GM18861 (cell line): ENCODE data around the gene HDAC8.
"Not testable (repeated sequence)": the region's sequence is repeated elsewhere in the genome, so short reads cannot be mapped to it uniquely, and the experiment has no call there.

Experiments
- ATAC-seq: cut with Tn5 transposase; IDR thresholded peaks from one replicate; pipeline ENCODE4 v1.9.1; 2021; ENCODE audit not compliant: unreplicated experiment

The HDAC8 gene

DNA sequence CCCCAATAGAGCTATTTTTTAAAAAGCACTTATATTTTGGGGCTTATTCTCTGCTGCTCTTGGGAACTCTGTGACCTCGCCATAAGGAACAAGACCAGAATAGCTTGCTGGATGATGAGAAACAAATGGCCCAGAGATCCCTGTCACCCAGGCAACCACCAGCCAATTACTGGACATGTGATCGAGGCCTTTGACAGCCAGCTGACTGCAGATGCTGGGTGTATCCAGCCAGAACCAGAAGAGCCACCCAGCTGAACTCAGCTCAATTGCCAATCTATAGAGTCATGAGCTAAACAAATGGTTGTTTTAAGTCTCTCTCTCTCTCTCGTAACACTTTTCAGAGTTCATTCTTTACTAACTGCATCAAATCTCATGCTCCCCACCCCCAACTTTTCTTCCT, 242.5 kb downstream of the HDAC8 start:
- no peak for ATAC-seq

DNA sequence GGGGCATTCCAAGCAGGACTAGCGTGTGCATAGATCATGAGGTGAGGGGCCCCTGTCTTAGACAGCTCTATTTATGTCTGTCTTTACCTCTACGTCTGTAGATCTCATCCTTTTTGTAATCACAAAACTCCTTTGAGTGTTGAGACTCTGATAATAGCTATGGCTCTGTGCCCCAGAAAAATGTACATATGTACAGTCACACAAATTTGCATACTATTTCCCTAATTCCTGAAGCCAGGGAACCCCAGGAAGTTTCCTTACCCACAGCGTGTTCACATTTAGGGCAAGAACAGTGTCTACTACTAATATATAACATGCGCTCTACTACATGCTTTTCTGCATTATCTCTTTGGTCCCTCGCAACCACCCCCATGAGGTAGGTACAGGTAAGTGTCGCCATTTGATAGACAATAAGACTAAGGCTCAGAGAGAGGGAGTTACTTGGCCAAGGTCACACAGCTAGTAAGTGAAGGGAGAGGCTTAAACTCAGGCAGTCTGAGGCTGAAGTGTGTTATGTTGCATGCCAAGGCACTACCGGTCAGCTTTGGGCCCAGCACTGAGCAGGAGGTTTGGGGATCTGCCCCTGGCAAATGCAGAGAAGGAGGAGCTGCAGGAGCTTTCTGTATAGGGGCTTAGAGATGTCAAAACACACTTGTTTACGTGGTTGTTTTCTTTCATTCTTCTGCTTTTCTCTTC, 245.9 kb downstream of the HDAC8 start:
- ATAC-seq = no peak

DNA sequence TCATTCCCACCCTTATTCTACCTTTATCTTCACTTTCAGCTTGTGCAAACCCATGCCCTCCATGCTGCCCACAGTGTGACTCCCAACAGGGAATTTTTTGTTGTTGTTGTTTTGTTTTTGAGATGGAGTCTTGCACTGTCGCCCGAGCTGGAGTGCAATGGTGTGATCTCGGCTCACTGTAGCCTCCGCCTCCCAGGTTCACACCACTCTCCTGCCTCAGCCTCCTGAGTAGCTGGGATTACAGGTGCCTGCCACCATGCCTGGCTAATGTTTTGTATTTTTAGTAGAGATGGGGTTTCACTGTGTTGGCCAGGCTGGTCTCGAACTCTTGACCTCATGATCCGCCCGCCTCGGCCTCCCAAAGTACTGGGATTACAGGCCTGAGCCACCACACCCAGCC, 253.0 kb downstream of the HDAC8 start:
- not testable (repeated sequence) for ATAC-seq

DNA sequence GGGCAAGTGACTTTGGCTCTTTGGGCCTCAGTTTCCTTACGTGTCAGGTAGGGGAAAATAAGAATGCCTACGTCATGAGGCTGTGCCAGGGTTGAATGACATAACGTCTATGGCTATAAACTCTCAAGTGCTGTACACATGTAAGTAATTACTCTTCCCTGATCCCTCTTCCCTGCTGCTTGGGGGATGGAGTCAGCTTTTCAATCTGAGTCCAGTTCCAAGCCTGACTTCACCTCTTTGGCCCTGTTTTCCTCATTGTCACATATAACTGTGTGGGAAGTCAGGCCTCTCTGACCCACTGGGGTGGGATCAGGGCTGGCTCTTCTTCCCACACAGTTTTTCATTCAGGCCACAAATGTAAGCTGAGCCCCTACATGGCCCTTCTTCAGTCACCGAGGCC, 255.5 kb downstream of the HDAC8 start:
- no peak for ATAC-seq

DNA sequence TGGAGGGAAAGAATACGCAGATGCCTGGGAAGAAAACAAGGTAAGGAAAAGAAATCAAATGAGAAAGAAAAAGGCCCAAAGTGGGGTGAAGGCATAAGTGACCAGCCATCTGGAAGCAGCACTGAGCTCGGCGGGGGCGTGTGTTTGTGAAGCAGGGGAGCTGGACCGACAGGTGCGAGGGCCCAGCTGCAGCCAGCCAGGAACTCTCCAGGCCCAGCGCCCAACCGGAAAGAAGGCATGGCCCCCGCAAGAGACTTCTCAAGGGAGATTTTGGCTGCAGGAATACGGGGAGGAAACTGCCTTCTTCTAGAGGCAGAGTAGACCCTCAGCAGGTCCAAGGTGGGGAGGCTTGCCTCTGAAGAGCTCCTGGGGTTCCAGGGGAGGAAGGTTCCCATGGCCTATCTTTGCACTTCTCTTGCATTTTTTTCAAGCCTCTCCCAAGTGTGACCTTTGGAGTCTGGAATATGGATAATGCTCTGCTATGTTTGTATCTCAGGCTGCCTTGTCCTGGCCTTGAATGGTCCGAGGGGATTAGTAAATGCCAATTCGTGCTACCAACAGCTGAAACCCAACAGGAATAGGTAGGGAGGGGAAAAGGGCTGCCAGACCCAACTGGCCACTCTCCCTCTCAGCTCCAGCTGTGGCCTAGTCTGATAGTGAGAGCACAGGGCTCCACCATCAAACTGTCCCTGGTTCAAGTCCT, 256.1 kb downstream of the HDAC8 start:
- ATAC-seq = no peak

DNA sequence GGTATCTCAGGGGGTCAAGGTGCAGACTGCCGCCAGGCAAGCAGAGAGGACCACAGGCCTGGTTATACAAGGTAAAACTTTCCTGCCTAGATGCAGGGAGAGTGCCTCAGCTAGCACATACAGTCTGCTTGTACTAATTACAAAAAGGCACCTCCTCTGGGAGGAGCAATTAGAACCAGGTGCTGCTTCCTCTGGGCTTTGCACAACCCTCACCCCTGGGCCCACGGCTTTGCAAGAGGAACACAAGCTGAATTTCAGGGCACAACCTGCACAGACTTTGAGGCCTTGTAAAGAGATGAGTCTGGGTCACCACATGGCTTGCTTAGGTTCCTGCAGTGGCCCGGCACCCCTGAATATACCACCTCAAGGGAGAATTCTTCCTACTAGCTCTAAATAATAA, 257.8 kb downstream of the HDAC8 start:
- ATAC-seq = no peak

DNA sequence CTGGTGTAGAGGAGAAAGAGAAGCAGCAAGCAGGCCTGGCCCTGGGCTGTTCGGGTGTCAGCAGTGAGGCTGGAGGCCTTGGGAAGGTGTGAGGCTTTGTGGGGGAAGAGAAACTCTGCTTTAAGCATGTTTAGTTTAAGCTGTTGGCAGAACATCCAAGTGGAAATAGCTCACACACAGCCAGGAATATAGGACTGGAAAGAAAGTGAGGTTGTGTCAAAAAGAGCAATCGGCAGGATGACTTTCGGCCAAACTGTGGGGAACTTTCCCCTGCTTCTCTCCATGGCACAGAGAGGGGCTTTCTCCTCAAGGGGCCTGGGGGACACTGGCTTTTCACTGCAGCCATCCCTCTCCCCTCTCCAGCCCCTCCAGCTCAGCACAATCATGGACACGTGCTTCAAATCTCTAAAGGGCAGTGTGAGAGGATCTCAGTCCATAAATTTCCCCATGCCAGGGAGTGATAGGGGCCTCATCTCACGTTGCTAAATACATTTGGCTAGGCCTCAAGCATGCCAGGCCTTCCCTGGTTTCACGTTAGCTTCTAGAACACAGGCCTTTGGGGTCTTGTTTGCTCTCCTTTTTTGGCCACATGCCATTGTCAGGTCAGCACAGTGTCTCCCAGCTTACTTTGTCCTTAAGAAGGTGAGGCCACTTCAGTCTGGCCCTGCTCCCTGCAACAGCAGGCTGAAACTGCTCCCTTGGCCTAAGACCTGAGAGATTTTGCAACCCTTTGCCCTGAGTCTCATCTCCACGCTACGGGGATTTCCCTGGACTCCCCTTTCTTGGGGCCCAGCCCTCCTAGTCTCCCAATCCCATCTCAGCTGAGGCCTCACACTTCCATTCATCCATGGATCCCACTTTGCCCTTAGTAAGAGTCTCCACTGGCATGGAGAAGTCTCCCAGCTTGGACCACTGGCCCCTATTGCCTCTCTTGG, 258.7 kb downstream of the HDAC8 start:
- no peak for ATAC-seq

DNA sequence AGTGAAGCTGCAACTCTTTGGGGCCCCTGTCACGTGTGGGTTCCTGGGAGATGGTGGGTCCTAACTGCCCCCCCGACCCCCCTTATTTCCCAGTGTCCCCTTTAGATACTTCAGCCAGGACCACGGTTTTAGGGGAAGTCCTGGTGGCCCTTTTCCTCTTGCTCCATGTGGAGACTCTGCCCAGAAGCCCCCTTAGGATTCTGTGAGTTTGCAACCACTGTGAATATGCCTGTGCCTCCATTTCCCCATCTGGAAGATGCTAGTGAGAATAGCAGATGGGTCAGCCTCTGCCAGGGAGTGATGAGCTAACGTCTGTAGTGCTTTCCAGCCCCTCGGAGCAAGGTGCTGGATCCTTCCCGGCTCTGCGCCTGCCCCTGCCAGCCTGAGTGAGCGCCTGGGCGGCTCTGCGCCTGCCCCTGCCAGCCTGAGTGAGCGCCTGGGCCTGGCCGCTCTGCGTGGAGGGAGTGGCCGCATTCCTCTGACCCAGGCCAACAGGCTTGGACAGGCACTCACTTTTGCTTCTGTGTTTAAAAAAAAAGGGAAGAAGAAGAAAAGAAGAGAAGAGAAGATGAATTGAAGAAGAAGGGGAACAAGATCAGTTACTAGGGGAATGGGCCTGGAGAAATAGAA, 260.2 kb downstream of the HDAC8 start:
- no peak for ATAC-seq

DNA sequence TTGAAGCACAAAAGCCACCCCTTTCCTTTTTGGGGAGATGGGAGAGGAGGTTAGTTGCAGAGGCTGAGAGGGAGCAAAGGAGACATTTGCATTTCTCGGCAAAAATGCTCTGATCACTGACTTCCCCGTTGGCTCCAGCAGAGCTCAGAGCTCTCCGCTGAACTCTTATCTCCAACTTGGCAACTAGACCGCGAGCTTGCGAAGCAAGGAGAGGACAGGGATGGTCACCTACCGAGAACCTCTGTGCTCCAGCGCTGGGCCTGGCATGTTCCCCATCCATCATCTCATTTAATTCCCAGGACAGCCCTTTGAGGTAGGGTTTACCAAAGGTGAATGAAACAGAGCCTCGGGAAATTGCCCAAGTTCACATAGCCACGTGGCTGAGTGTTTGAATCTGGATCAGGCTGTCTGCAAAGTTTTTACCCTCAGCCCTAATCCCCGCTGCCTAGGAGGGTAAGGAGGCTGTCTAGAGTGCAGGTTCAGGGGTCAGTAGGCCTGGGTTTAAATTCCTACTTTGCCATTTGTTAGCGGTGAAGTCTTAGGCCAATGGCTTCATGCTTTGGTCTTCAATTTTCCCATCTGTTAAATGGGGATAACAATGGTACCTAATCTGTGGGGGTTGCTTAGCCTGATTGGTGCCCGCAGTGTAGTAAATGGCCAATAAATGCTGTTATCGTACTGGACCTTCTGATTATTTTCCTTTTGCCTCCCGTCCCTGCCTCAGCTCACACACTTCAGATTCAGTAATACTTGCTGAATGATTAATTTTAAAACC, 263.2 kb downstream of the HDAC8 start:
- no peak for ATAC-seq

DNA sequence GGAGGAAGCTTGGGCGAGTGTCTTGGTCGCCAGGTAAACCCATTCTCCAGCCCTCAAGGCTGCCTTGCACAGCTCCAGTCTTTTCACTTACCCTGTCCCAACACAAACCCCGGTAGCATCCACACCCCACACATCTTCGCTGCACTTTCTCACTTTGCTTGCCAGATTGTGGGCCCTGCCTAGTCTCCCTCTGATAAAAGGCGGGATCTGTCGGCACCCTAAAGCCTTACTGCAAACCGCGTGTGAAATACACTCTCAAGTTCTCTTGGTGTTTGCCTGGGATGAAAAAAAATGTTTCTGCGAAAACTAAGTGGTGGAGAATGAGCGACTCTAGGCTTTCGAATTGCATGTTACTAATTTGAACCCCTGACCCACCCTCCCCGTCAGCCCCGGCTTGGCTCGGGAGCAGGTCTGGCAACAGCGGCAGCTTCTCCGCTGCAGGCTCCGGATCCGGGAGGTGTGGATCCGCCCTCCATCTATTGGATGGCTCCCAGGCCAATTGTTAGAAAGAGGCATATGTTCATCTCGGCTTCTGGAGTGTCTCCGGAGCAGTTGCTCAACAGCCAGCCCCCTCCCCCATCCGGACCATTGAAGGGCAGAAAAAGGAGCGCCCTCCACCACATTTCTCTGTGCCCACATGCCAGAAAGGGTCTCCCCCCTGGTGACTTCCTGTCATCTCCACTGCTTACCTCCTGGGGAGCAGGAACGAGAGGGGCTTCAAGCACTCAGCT, 263.9 kb downstream of the HDAC8 start:
- no peak for ATAC-seq

DNA sequence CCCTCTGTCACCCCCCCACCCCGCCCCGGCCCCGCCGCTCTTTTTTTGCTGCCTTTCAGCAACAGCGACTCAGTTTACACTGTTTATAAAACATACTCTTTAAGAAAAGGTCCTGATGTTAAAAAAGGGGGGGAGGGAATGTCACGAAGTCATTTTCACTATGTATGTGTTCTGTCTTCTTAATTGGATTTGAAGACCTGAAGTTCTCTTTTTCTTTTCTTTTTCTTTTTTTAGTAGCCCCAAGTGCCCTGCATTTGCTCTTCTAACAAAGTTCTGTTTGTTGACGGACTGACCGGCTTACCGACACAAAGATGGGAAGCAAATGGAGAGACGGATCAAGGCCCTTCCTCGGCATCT, 264.5 kb downstream of the HDAC8 start:
- ATAC-seq = no peak

DNA sequence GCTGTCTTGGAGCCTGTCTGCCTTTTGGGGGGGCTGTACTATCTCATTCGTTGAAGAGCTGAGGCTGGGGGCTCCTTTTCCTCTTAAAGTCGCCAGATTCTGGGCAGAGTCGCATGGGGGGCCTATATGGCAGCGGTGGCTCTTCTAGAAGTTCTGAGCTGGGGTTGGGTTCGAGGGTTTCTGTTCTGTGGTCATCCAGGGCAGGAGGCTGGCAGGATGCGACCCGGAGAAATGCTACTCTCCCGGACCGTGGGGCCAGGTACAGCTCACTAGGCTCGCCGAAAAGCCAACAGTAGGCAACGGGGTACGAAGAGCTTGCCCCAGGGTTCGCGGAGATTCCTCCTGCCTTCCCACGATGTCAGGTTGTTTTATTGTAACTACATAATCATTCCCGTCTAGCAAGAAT, 265.0 kb downstream of the HDAC8 start:
- no peak for ATAC-seq

DNA sequence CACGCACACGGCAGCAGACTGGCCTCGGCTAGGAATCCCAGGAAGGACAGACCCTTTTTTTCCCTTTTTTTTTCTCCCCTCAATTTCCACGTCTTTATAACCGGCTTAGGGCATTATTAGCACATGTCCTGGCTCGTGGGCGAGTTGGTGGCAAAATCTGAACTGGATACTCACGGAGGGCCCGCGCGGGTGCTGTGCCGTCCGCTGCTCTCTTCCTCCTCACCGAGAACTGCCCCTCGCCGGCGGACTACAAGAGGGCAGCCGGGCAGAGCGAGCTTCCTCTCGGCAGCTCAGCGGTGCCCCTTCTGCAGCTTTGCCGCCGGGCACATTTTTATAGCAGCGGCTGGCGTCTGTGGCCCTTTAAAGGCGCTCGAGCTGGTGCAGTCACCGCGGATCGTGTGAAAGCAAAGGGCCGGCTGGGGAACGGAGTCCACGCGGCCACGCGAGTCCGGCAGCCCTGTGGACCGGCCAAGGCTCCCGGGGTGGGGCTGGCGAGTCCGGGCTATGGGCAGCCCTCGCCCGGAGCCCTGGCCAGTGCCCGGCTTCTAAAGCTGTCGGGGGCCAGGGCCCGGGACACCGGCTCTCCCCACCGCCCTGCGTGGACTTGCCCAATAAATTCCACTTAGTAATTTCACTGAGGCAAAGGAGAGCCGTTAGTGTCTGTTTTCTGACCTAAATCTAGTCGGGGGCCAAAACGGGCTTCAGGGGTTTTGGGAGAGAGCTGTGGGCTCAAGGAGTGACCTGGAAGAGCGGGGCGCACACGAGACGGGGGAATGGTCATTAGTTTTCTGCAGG, 265.6 kb downstream of the HDAC8 start:
- no peak for ATAC-seq

DNA sequence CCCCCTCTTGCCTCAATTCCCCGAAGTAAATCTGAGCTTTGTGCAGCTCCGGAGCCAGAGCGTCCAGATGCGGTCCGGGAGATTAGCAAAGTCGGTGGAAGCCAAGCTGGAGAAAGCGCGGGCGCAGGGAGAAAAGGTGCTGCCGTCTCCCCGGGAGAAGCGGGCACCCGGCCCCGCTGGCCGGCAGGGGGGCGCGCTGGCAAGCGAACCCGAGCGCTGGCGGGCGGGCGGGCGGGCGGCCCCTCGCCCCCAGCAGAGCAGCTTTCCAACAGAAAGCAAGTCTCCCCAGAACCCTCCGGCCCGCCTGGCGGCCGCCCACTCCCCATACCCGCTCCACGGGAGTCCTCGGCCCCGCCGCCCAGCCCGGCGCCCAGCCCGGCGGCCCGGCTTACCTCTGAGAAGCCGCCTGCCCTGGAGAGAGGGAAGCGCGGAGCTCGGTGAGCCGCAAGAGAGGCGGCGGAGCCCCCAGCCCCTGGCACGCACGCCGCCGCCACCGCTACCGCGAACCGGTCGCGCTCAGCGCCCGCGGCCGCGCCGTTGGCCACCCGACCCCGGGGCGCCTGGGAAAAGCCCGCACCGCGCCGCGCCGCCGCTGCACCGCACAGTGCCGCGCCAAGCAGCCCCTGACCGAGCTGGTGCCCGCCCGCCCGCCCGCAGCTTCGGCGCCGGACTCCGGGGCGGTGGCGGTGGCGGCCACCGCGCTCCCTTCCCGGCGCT, 266.4 kb downstream of the HDAC8 start:
- no peak for ATAC-seq

DNA sequence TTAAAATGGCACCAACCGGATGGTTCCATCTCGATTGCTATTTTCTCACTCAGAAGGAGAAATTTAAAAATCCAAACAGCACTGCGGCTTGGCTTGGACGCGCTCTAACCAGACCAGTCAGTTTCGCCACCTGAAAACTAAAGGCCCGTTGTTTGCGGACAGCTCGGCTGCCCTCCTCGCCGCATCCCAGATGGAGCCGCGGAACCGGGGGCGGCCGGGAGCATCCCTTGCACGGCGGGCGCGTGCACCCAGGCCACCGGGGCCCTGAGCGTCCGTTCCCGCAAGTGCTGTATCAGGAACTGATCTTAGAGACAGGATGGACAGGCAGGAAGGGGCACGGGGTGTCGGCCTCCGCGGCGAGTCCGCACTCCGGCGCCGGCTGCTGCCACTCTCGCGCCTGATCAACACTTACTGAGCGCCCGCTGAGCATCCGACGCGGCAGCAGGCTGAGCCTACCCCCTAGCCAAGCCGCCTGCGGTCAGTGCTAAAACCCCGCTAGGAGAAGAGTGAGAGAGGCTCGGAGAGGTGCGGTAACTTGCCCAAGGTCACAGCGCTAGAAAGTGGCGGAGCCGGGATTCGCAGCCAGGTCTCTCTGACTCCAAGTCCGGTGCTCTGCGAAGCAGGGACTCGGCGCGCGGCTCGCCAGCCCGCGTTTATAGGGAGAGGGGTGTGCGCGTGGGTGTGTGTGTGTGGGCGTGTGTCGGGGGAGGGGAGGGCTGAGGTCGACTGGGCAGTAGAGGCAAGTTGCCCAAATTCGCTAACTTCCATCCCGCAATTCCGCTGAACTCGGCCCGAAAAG, 267.2 kb downstream of the HDAC8 start, which contains the start of gene CITED1:
TSS of gene CITED1 (minus strand) at position 629 of the 799 bp plus-strand sequence. CDS start 3,045 bp downstream, outside the sequence.
- no peak for ATAC-seq

DNA sequence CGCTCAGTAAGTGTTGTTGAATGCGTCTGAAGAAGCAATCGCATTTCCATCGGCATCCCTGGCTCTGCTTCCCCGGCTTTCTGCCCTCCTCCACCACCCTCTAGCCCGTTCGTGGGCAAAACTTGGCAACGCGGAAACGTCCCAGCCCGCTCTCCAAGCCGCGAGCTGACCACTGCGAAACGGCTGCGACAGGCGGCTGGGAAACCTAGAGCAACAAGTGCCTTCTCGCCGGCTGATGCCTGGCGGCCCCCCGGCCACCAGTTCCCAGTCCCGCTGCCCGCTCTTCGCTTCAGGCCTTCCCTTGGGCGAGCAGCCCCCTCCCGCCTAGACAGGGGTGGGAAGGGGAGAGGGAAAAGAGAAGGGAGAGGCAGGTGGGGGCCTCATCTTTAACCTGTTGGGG, 267.8 kb downstream of the HDAC8 start:
- no peak for ATAC-seq

DNA sequence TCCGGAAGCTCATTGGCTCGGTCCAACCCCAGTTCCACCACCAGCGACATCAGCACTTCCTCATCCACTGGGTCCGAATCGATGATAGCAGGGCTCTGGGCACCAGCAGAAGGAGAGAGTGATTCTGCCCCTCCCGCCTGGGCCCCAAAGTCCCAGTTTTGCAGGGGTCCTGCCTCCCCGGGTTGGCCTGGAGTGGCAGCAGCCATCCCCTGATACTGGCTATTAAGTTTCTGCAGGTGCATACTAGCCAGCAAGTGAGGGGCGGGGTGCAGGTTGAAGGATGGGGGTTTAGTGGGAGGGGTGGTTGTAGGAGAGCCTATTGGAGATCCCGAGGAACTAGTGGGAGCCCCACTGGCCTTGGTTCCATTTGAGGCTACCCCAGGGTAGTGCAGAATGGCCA, 270.9 kb downstream of the HDAC8 start:
- no peak for ATAC-seq
